ENCODE results near the gene YY1. TPM values are rescaled to one million over a fixed set of nuclear protein-coding genes. Genes with fewer than 3 reads are reported as not detected.

The YY1 gene
- total RNA-seq, 1 experiment from 2014 or later: 31.9 TPM

- peak; percentile 52 for DNase-seq (ENCODE audit: low read depth)
Measured at GRCh38 chr14:100312877-100313400, 74.0 kb downstream of the YY1 start.

GRCh38 chr14:100313464-100314230 is 74.7 kb downstream of the YY1 start:
- DNase-seq (ENCODE audit: low read depth): no peak

GRCh38 chr14:100314724-100315123 is 75.8 kb downstream of the YY1 start:
- no peak for DNase-seq (ENCODE audit: low read depth)

GRCh38 chr14:100317389-100317788 is 78.4 kb downstream of the YY1 start:
- no peak for DNase-seq (ENCODE audit: low read depth)

GRCh38 chr14:100317912-100318808 is 79.2 kb downstream of the YY1 start:
- peak; percentile 11 for DNase-seq (ENCODE audit: low read depth)

GRCh38 chr14:100320157-100320856 is 81.4 kb downstream of the YY1 start:
- no peak for DNase-seq (ENCODE audit: low read depth)

GRCh38 chr14:100321473-100322137 is 82.7 kb downstream of the YY1 start:
- DNase-seq (ENCODE audit: low read depth): peak; percentile 55

- no peak for DNase-seq (ENCODE audit: low read depth)
Measured at GRCh38 chr14:100322138-100322957, 83.4 kb downstream of the YY1 start.

- no peak for DNase-seq (ENCODE audit: low read depth)
Measured at GRCh38 chr14:100323121-100323941, 84.4 kb downstream of the YY1 start, which contains the start of gene SLC25A47. Gene SLC25A47 (plus strand): TSS chr14:100323339. CDS start chr14:100323415, 76 bp downstream.

- DNase-seq (ENCODE audit: low read depth): no peak
Measured at GRCh38 chr14:100323942-100324307, 85.0 kb downstream of the YY1 start.

- DNase-seq (ENCODE audit: low read depth): no peak
Measured at GRCh38 chr14:100325231-100325632, 86.3 kb downstream of the YY1 start.

- no peak for DNase-seq (ENCODE audit: low read depth)
Measured at GRCh38 chr14:100325958-100326357, 87.0 kb downstream of the YY1 start.

- no peak for DNase-seq (ENCODE audit: low read depth)
Measured at GRCh38 chr14:100327128-100327527, 88.2 kb downstream of the YY1 start.

GRCh38 chr14:100328495-100329163 is 89.7 kb downstream of the YY1 start:
- DNase-seq (ENCODE audit: low read depth): no peak

GRCh38 chr14:100329233-100330006 is 90.5 kb downstream of the YY1 start:
- no peak for DNase-seq (ENCODE audit: low read depth)

- no peak for DNase-seq (ENCODE audit: low read depth)
Measured at GRCh38 chr14:100330007-100330344, 91.0 kb downstream of the YY1 start.

GRCh38 chr14:100330388-100330931 is 91.5 kb downstream of the YY1 start:
- no peak for DNase-seq (ENCODE audit: low read depth)

Data from LHCN-M2 (cell line).